SK-N-MC (cell line): Measurements from ENCODE around the gene VPS4B.
A peak's percentile ranks its signal among the peaks of the same experiment; 100 is the strongest.
"Not testable (repeated sequence)": the region's sequence is repeated elsewhere in the genome, so short reads cannot be mapped to it uniquely, and the experiment has no call there.

Experiments
- DNase-seq: peaks from one replicate; pipeline ENCODE4 v3.0.0-alpha.2; 2011; ENCODE audit warnings: low read depth, low spot score
- H3K27ac ChIP-seq: fragments of 200-600 bp; sonication (generic); 2 replicates; pipeline ENCODE4 v1.5.1; 2016; ENCODE audit warnings: mixed run types
- H3K36me3 ChIP-seq: fragments of 200-600 bp; sonication (generic); 2 replicates; pipeline ENCODE4 v1.6.1; 2017; ENCODE audit warnings: antibody characterized with exemption, low read length, mixed read lengths; ENCODE audit not compliant: insufficient read depth
- H3K4me3 ChIP-seq: fragments of 200-600 bp; sonication (generic); 2 replicates; pipeline ENCODE4 v1.5.1; 2016
- H3K9ac ChIP-seq: fragments of 200-600 bp; sonication (generic); 2 replicates; pipeline ENCODE4 v1.8.0; 2017; ENCODE audit warnings: mixed run types, mixed read lengths; ENCODE audit not compliant: insufficient read length
- H3K9me3 ChIP-seq: fragments of 200-600 bp; sonication (generic); 2 replicates; pipeline ENCODE4 v1.6.1; 2017; ENCODE audit warnings: low read depth, mild to moderate bottlenecking, antibody characterized with exemption, low read length, moderate library complexity, mixed read lengths
- EZH2 ChIP-seq: fragments of 200-600 bp; sonication (generic); IDR thresholded peaks from one replicate; pipeline ENCODE4 v1.6.1; 2017; ENCODE audit warnings: antibody characterized with exemption
- FOXP2 ChIP-seq: optimal IDR thresholded peaks from 2 replicates; pipeline ENCODE3; 2011; ENCODE audit warnings: mild to moderate bottlenecking, moderate library complexity; ENCODE audit not compliant: insufficient read depth; ENCODE audit errors: extremely low read length, control extremely low read depth
- POLR2AphosphoS5 ChIP-seq: IDR thresholded peaks from 2 replicates; pipeline ENCODE4 v1.6.1; 2012; ENCODE audit warnings: mild to moderate bottlenecking, low read depth, low read length, borderline replicate concordance

Gene VPS4B

GRCh38 chr18:63422087-63422863, at the start of gene VPS4B:
Gene VPS4B, minus strand, starts transcription at chr18:63422476. Its CDS starts 217 bp downstream, at chr18:63422259.
- H3K9me3 ChIP-seq = no peaks in the 10 kb centered on the region
- H3K36me3 ChIP-seq = peaks cover 19% of the 10 kb centered on the region
- H3K4me3 ChIP-seq = peak within 1 kb of the TSS; percentile 93
- peak; percentile 92 for DNase-seq
- H3K27ac ChIP-seq = peak within 1 kb of the TSS; percentile 89
- peak within 1 kb of the TSS; percentile 89 for H3K9ac ChIP-seq
- TF ChIP-seq EZH2 = no peak
- TF ChIP-seq FOXP2 = peak; percentile 86
- peak; percentile 73 for TF ChIP-seq POLR2AphosphoS5

- no peaks in the 10 kb centered on the region for H3K9me3 ChIP-seq
- no peak for TF ChIP-seq EZH2
- TF ChIP-seq FOXP2 = no peak
- no peak for TF ChIP-seq POLR2AphosphoS5
- H3K9ac ChIP-seq = no peak overlapping the region
- no peak overlapping the region for H3K4me3 ChIP-seq
- DNase-seq = no peak
- no peaks in the 10 kb centered on the region for H3K36me3 ChIP-seq
- no peak overlapping the region for H3K27ac ChIP-seq
These were observed 48.5 kb upstream of the VPS4B start for GRCh38 chr18:63470751-63471150.

- no peaks in the 10 kb centered on the region for H3K9me3 ChIP-seq
- no peak overlapping the region for H3K27ac ChIP-seq
- H3K4me3 ChIP-seq = no peak overlapping the region
- TF ChIP-seq POLR2AphosphoS5 (no peak), EZH2 (no peak), FOXP2 (no peak)
- DNase-seq = no peak
- H3K36me3 ChIP-seq = no peaks in the 10 kb centered on the region
- H3K9ac ChIP-seq = no peak overlapping the region
These were observed 46.3 kb upstream of the VPS4B start for GRCh38 chr18:63468575-63468974.

- no peak overlapping the region for H3K4me3 ChIP-seq
- H3K36me3 ChIP-seq = no peaks in the 10 kb centered on the region
- no peak overlapping the region for H3K27ac ChIP-seq
- no peak overlapping the region for H3K9ac ChIP-seq
- H3K9me3 ChIP-seq = no peaks in the 10 kb centered on the region
- DNase-seq = no peak
- no peak for TF ChIP-seq EZH2
- no peak for TF ChIP-seq FOXP2
- TF ChIP-seq POLR2AphosphoS5 = no peak
These were observed 45.4 kb upstream of the VPS4B start for GRCh38 chr18:63467699-63468098.

- DNase-seq = no peak
- Histone ChIP-seq H3K9ac (no peak overlapping the region), H3K4me3 (no peak overlapping the region), H3K27ac (no peak overlapping the region), H3K9me3 (no peaks in the 10 kb centered on the region), H3K36me3 (no peaks in the 10 kb centered on the region)
- TF ChIP-seq FOXP2 (no peak), POLR2AphosphoS5 (no peak), EZH2 (no peak)
These were observed 42.8 kb upstream of the VPS4B start for GRCh38 chr18:63465059-63465458.

GRCh38 chr18:63464434-63464833, 42.2 kb upstream of the VPS4B start:
- no peak for TF ChIP-seq EZH2
- no peak for TF ChIP-seq FOXP2
- Histone ChIP-seq H3K9ac (no peak overlapping the region), H3K4me3 (no peak overlapping the region), H3K9me3 (no peaks in the 10 kb centered on the region), H3K36me3 (no peaks in the 10 kb centered on the region), H3K27ac (no peak overlapping the region)
- DNase-seq = no peak

GRCh38 chr18:63460414-63460813, 38.1 kb upstream of the VPS4B start:
- H3K4me3 ChIP-seq = no peak overlapping the region
- no peak overlapping the region for H3K9ac ChIP-seq
- H3K9me3 ChIP-seq = no peaks in the 10 kb centered on the region
- DNase-seq = no peak
- no peaks in the 10 kb centered on the region for H3K36me3 ChIP-seq
- no peak overlapping the region for H3K27ac ChIP-seq
- TF ChIP-seq FOXP2 (no peak), POLR2AphosphoS5 (no peak), EZH2 (no peak)

GRCh38 chr18:63457977-63458376, 35.7 kb upstream of the VPS4B start:
- Histone ChIP-seq H3K9ac (no peak overlapping the region), H3K4me3 (no peak overlapping the region), H3K36me3 (no peaks in the 10 kb centered on the region), H3K9me3 (no peaks in the 10 kb centered on the region), H3K27ac (no peak overlapping the region)
- DNase-seq = no peak
- TF ChIP-seq POLR2AphosphoS5 (no peak), FOXP2 (no peak), EZH2 (no peak)

- H3K4me3 ChIP-seq = no peak overlapping the region
- DNase-seq = no peak
- H3K27ac ChIP-seq = no peak overlapping the region
These were observed 32.2 kb upstream of the VPS4B start for GRCh38 chr18:63454497-63454896.

GRCh38 chr18:63452751-63453150, 30.5 kb upstream of the VPS4B start:
- not testable (repeated sequence) for H3K27ac ChIP-seq, H3K9me3 ChIP-seq

More at GRCh38 chr18:63454497-63454896, 32.2 kb upstream of the VPS4B start:
- no peak overlapping the region for H3K9ac ChIP-seq
- no peaks in the 10 kb centered on the region for H3K9me3 ChIP-seq
- TF ChIP-seq EZH2 (no peak), POLR2AphosphoS5 (no peak), FOXP2 (no peak)
- H3K36me3 ChIP-seq = no peaks in the 10 kb centered on the region

More at GRCh38 chr18:63452751-63453150, 30.5 kb upstream of the VPS4B start:
- not testable (repeated sequence) for H3K36me3 ChIP-seq, DNase-seq, H3K4me3 ChIP-seq, H3K9ac ChIP-seq
